Common myeloid progenitor, CD34-positive (primary cell): ENCODE measurements around the gene RAP1GAP.
A peak's percentile ranks its signal among the peaks of the same experiment; 100 is the strongest.

Experiments
- CTCF ChIA-PET: fragments of 350-600 bp; sonication (Branson Sonifier 250); formaldehyde crosslinking; loops from one replicate; lab custom pipeline; 2021; ENCODE audit warnings: antibody characterized with exemption; lab: Charles Lee
- POLR2A ChIA-PET: fragments of 350-600 bp; sonication (Branson Sonifier 250); formaldehyde crosslinking; loops from one replicate; lab custom pipeline; 2021; ENCODE audit warnings: antibody characterized with exemption; lab: Charles Lee
- DNase-seq, 3 donors: peaks; one replicate each; pipeline versions ENCODE4 v3.0.0 to v3.0.0-alpha.2; 2013
- H3K27ac ChIP-seq, 2 experiments: 1 replicate in 1 of 2; 2 replicates in 1 of 2; pipeline ENCODE4 v1.7.0; 2013; ENCODE audit warnings: inconsistent platforms in 2 of 2, low read length in 2 of 2, mild to moderate bottlenecking in 2 of 2, low read depth in 1 of 2, moderate library complexity in 1 of 2; ENCODE audit not compliant: severe bottlenecking in 2 of 2, insufficient read depth in 1 of 2, poor library complexity in 1 of 2
- H3K27me3 ChIP-seq, 5 experiments: replicated peaks in 2 of 5; 1 replicate in 3 of 5; 2 replicates in 2 of 5; pipeline versions ENCODE4 v1.6.1 to v1.7.0; 2013; ENCODE audit warnings: low read length in 4 of 5, mild to moderate bottlenecking in 2 of 5, moderate library complexity in 2 of 5, inconsistent platforms in 1 of 5; ENCODE audit not compliant: insufficient read depth in 5 of 5, control insufficient read depth in 4 of 5
- H3K36me3 ChIP-seq, 4 experiments: 1 replicate in 2 of 4; 2 replicates in 2 of 4; pipeline versions ENCODE4 v1.6.1 to v1.7.0; 2013; ENCODE audit warnings: low read length in 3 of 4, control low read depth in 1 of 4, mild to moderate bottlenecking in 1 of 4; ENCODE audit not compliant: control insufficient read depth in 4 of 4, insufficient read depth in 4 of 4
- H3K4me1 ChIP-seq, 4 experiments: 1 replicate in 3 of 4; 2 replicates in 1 of 4; pipeline versions ENCODE4 v1.6.1 to v1.7.1; 2013; ENCODE audit warnings: low read length in 3 of 4, mild to moderate bottlenecking in 3 of 4, control low read depth in 1 of 4, inconsistent platforms in 1 of 4, moderate library complexity in 1 of 4; ENCODE audit not compliant: control insufficient read depth in 4 of 4, insufficient read depth in 4 of 4; ENCODE audit errors: control extremely low read depth in 1 of 4
- H3K4me3 ChIP-seq, 7 experiments: 1 replicate in 4 of 7; 2 replicates in 3 of 7; pipeline versions ENCODE4 v1.5.1 to v1.7.0; 2013; ENCODE audit warnings: mild to moderate bottlenecking in 7 of 7, low read length in 6 of 7, moderate library complexity in 6 of 7, inconsistent platforms in 2 of 7, low read depth in 2 of 7, control low read depth in 1 of 7; ENCODE audit not compliant: insufficient read depth in 4 of 7, control insufficient read depth in 1 of 7; ENCODE audit errors: extremely low read depth in 1 of 7
- H3K9me3 ChIP-seq, 5 experiments: 1 replicate in 4 of 5; 2 replicates in 1 of 5; pipeline versions ENCODE4 v1.6.1 to v1.7.1; 2013; ENCODE audit warnings: low read length in 4 of 5, mild to moderate bottlenecking in 2 of 5, inconsistent platforms in 1 of 5, low read depth in 1 of 5, moderate library complexity in 1 of 5; ENCODE audit not compliant: control insufficient read depth in 4 of 5, insufficient read depth in 2 of 5; ENCODE audit errors: control extremely low read depth in 1 of 5
- WGBS: methylation state at CpG from one replicate; pipeline ENCODE4 v1.1.5; 2013; ENCODE audit not compliant: insufficient coverage; 5-methylcytosine and 5-hydroxymethylcytosine counted together

The RAP1GAP gene

DNA sequence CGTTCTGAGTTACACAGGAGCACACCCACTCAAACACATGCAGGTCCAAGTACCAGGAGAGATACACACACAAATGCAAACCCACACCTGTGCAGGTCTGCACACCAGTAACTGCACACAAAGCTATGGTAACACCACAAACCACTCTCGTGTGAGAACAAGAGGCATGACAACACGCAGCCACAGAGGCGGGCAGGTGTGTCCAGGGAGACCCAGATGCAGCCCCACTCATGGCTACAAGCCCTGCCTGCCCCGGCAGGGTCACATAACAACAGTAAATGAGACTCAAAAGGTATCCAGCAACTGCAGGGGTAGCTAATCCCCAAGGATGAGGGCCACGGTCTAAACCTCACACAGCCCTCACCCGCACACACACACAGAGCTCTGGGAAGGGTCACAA is 48.1 kb downstream of the RAP1GAP start:
- WGBS, result 89% methylated on average over 5 of the region's 7 CpGs
- CTCF ChIA-PET, result no interaction called here
- Histone ChIP-seq H3K36me3 (no peaks in the 10 kb centered on the region), H3K4me1 (peaks cover 0 to 16% (median 13%) of the 10 kb centered on the region in 4 experiments), H3K27ac (no peak overlapping the region), H3K9me3 (no peaks in the 10 kb centered on the region), H3K27me3 (peaks cover 0 to 36% (median 8%) of the 10 kb centered on the region in 5 experiments), H3K4me3 (no peak overlapping the region)
- no peak for DNase-seq
- POLR2A ChIA-PET, result no interaction called here

DNA sequence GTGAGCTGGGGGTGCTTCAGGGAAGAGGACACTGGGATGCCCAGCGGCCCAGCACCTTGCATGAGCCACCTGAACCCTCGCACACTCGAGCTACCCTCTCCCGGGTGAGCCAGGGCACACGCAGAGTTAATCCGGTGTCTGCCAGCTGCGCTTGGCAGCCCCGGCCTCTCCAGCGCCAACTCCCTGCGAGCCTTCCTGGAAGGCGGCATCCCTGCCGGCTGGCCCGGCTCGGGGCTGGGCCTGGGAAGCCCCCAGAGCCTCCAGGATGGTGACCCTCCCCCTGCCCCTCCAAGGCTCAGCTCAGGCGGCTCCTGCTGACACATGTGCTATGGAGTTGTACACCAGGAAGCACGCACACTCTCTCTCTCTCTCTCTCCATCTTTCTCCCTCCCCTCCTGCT is 48.7 kb downstream of the RAP1GAP start:
- CTCF ChIA-PET, result no interaction called here
- DNase-seq, result no peak
- Histone ChIP-seq H3K4me3 (no peak overlapping the region), H3K36me3 (no peaks in the 10 kb centered on the region), H3K27me3 (peaks cover 0 to 36% (median 8%) of the 10 kb centered on the region in 5 experiments), H3K4me1 (peaks cover 0 to 16% (median 13%) of the 10 kb centered on the region in 4 experiments), H3K9me3 (no peaks in the 10 kb centered on the region), H3K27ac (no peak overlapping the region)
- POLR2A ChIA-PET, result no interaction called here
- WGBS, result 63% methylated on average over 13 of the region's 16 CpGs

DNA sequence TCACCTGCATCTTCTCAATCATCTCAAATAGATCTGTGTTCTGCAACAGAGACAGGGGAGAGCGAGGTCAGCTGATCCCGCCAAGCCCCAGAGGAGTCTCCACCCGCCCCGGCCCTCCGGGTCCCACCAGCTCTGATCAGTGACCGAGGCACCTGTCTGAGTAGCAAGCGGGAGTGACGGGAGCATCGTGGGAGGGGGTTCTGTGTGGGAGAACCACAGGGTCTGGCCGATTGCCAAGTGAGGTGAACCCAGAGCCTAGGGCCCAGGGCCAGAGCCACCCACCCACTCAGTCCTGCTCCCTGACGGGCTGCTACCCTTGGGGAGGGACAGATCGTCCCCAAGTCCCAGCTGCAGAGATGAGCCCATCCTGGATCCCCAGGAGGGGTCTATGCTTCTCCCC is 49.1 kb downstream of the RAP1GAP start:
- Histone ChIP-seq H3K4me1 (peaks cover 0 to 16% (median 13%) of the 10 kb centered on the region in 4 experiments), H3K9me3 (no peaks in the 10 kb centered on the region), H3K4me3 (no peak overlapping the region), H3K27me3 (peaks cover 0 to 36% (median 8%) of the 10 kb centered on the region in 5 experiments), H3K27ac (no peak overlapping the region), H3K36me3 (no peaks in the 10 kb centered on the region)
- DNase-seq, result no peak
- ChIA-PET CTCF (no interaction called here), POLR2A (no interaction called here)
- 78% methylated on average over 8 of the region's 12 CpGs for WGBS

GRCh38 chr1:21619375-21619947 is 49.7 kb downstream of the RAP1GAP start:
- peaks cover 0 to 36% (median 8%) of the 10 kb centered on the region in 5 experiments for H3K27me3 ChIP-seq
- no peaks in the 10 kb centered on the region for H3K9me3 ChIP-seq
- no peak for DNase-seq
- ChIA-PET POLR2A (no interaction called here), CTCF (no interaction called here)
- H3K36me3 ChIP-seq, result no peaks in the 10 kb centered on the region
- WGBS, result 71% methylated on average over 3 of the region's 7 CpGs
- H3K4me3 ChIP-seq, result no peak overlapping the region
- no peak overlapping the region for H3K27ac ChIP-seq
- H3K4me1 ChIP-seq, result peaks cover 0 to 16% (median 13%) of the 10 kb centered on the region in 4 experiments

DNA sequence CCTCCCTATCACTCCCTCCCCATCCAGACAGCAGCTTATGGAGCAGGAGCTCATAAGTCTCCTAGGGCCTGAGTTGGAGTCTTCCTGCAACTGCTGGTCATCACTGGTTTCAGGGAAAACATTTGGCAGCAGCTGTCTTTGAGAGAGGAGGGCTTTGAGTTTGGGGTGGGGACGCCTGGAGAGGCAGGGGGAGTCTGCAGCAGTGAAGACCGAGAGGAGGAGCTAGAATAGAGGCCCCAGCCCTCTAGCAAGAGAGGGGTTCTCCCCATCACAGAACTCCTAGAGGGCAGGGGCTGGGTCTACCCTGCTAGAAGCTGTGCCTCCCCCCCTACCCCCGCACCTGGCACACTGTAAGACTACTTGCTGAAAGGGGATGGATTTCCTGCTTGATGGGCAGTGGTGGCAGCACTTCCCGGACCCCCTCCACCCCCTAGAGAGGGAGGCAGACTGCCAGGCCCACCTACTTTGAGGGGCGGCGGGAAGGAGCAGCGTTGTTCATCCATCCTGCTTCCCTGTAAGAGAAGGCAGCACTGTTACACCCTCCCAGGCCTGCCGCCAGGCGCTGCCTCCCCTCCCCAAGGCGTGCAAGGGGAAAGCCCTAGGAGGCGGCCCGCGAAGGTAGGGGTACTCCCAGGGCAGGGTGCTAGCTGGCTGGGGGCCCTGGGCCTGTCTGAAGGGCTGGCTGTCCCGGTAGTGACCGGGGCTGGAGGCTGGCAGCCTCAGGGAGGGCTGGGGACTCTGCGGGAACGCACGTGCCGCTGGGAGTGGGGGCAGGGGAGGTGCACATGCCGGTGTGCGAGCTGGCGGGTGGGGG is 50.4 kb downstream of the RAP1GAP start:
- CTCF ChIA-PET, result no interaction called here
- Histone ChIP-seq H3K9me3 (no peaks in the 10 kb centered on the region), H3K4me3 (no peak overlapping the region), H3K27me3 (peaks cover 0 to 36% (median 8%) of the 10 kb centered on the region in 5 experiments), H3K4me1 (peaks cover 0 to 16% (median 12%) of the 10 kb centered on the region in 4 experiments), H3K36me3 (no peaks in the 10 kb centered on the region), H3K27ac (no peak overlapping the region)
- 49% methylated on average over 15 of the region's 22 CpGs for WGBS
- POLR2A ChIA-PET, result no interaction called here
- peak in 2 of 3 donors; percentile 15 to 26 for DNase-seq

GRCh38 chr1:21618059-21618458 is 51.1 kb downstream of the RAP1GAP start:
- 100% methylated on average over 5 of the region's 7 CpGs for WGBS
- H3K27me3 ChIP-seq, result peaks cover 0 to 29% (median 8%) of the 10 kb centered on the region in 5 experiments
- POLR2A ChIA-PET, result no interaction called here
- no peak for DNase-seq
- no peaks in the 10 kb centered on the region for H3K36me3 ChIP-seq
- H3K9me3 ChIP-seq, result no peaks in the 10 kb centered on the region
- CTCF ChIA-PET, result no interaction called here
- H3K4me1 ChIP-seq, result peaks cover 0 to 9% (median 5%) of the 10 kb centered on the region in 4 experiments
- no peak overlapping the region for H3K4me3 ChIP-seq
- no peak overlapping the region for H3K27ac ChIP-seq

GRCh38 chr1:21617126-21617738 is 51.9 kb downstream of the RAP1GAP start:
- Histone ChIP-seq H3K4me1 (peaks cover 0 to 4% (median 0%) of the 10 kb centered on the region in 4 experiments), H3K27ac (no peak overlapping the region), H3K36me3 (no peaks in the 10 kb centered on the region), H3K9me3 (no peaks in the 10 kb centered on the region), H3K4me3 (no peak overlapping the region), H3K27me3 (peaks cover 0 to 23% (median 8%) of the 10 kb centered on the region in 5 experiments)
- DNase-seq, result no peak
- ChIA-PET CTCF (no interaction called here), POLR2A (no interaction called here)
- 99% methylated on average over 12 of the region's 16 CpGs for WGBS
